Suprapubic skin (tissue), 4 donors: Measurements from ENCODE around the gene LUZP2. TPM values are rescaled to one million over a fixed set of nuclear protein-coding genes. Genes with fewer than 3 reads are reported as not detected.

Experiments
- DNase-seq, 2 donors: peaks; one replicate each; pipeline ENCODE4 v3.0.0-alpha.2; 2019; ENCODE audit warnings: low spot score in 2 of 2
- H3K27ac ChIP-seq: fragments of 200-600 bp; sonication (generic); one replicate; pipeline ENCODE4 v1.5.1; 2019
- H3K27me3 ChIP-seq: fragments of 200-600 bp; sonication (generic); one replicate; pipeline ENCODE4 v1.5.1; 2019
- H3K36me3 ChIP-seq: fragments of 200-600 bp; sonication (generic); one replicate; pipeline ENCODE4 v1.5.1; 2019
- H3K4me1 ChIP-seq: fragments of 200-600 bp; sonication (generic); one replicate; pipeline ENCODE4 v1.5.1; 2019
- H3K4me3 ChIP-seq: fragments of 200-600 bp; sonication (generic); one replicate; pipeline ENCODE4 v1.5.1; 2019; ENCODE audit warnings: mild to moderate bottlenecking
- H3K9me3 ChIP-seq: fragments of 200-600 bp; sonication (generic); one replicate; pipeline ENCODE4 v1.5.1; 2019
- EP300 ChIP-seq: sonication (generic); formaldehyde crosslinking; IDR thresholded peaks from one replicate; pipeline ENCODE4 v1.6.1; 2017; ENCODE audit warnings: antibody characterized with exemption
- POLR2A ChIP-seq, 2 donors: fragments of 450-650 bp; IDR thresholded peaks; one replicate each; pipeline ENCODE4 v1.6.1; 2017; ENCODE audit warnings: antibody characterized with exemption in 2 of 2, mild to moderate bottlenecking in 2 of 2, moderate library complexity in 2 of 2
- POLR2AphosphoS5 ChIP-seq, 3 donors: sonication (generic); formaldehyde crosslinking; IDR thresholded peaks; one replicate each; pipeline ENCODE4 v1.6.1; 2017; ENCODE audit warnings: antibody characterized with exemption in 3 of 3
- WGBS: methylation state at CpG from one replicate; pipeline ENCODE4 v1.1.5; 2018; 5-methylcytosine and 5-hydroxymethylcytosine counted together
- total RNA-seq, 4 donors: library from RNA; depleted of rRNA; stranded (reverse); fragments of >200 nt; gene quantifications; one replicate each; pipeline ENCODE4 v1.1.0, GENCODE V29; 2016
- TF ChIP-seq, protein P1 (sequence below), 2 donors: fragments of 200-600 bp in 1 of 2; fragments of 450-650 bp in 1 of 2; sonication (generic) in 1 of 2; IDR thresholded peaks; one replicate each; pipeline ENCODE4 v1.5.1; 2016 to 2019; ENCODE audit warnings: antibody characterized with exemption in 2 of 2, mild to moderate bottlenecking in 1 of 2, moderate library complexity in 1 of 2

The LUZP2 gene
- total RNA-seq, 4 donors from 2014 or later: 0.11 TPM; not detected in 3

DNA sequence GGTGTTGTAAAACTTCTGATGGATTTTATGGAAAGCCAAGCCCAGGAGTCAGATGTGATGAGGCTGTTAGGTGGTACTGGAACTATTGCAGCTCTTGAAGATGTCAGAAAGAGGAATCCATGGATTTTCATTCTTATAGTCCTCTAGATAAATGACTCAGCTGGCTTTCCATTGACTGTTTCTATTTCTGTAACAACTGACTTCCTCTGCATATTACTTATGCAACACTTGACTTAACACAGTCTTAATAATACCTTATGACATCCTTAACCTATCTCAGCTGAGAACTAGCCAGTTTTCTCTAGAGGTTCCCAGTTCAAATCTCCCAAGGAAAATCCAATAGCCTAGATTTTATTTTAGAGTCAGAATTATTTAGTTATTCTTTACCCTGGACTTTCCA, 263.8 kb downstream of the LUZP2 start:
- no peaks in the 10 kb centered on the region for H3K27me3 ChIP-seq
- H3K36me3 ChIP-seq: no peaks in the 10 kb centered on the region
- no peaks in the 10 kb centered on the region for H3K9me3 ChIP-seq
- no peak for TF ChIP-seq POLR2AphosphoS5 (IDR thresholded peaks at IDR 0.05)
- no peak for TF ChIP-seq POLR2A (IDR thresholded peaks at IDR 0.05)
- TF ChIP-seq EP300: no peak
- TF ChIP-seq, protein P1, sequence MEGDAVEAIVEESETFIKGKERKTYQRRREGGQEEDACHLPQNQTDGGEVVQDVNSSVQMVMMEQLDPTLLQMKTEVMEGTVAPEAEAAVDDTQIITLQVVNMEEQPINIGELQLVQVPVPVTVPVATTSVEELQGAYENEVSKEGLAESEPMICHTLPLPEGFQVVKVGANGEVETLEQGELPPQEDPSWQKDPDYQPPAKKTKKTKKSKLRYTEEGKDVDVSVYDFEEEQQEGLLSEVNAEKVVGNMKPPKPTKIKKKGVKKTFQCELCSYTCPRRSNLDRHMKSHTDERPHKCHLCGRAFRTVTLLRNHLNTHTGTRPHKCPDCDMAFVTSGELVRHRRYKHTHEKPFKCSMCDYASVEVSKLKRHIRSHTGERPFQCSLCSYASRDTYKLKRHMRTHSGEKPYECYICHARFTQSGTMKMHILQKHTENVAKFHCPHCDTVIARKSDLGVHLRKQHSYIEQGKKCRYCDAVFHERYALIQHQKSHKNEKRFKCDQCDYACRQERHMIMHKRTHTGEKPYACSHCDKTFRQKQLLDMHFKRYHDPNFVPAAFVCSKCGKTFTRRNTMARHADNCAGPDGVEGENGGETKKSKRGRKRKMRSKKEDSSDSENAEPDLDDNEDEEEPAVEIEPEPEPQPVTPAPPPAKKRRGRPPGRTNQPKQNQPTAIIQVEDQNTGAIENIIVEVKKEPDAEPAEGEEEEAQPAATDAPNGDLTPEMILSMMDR (IDR thresholded peaks at IDR 0.05): no peak
- H3K27ac ChIP-seq: no peak overlapping the region
- H3K4me1 ChIP-seq: no peaks in the 10 kb centered on the region
- DNase-seq: no peak
- no peak overlapping the region for H3K4me3 ChIP-seq

DNA sequence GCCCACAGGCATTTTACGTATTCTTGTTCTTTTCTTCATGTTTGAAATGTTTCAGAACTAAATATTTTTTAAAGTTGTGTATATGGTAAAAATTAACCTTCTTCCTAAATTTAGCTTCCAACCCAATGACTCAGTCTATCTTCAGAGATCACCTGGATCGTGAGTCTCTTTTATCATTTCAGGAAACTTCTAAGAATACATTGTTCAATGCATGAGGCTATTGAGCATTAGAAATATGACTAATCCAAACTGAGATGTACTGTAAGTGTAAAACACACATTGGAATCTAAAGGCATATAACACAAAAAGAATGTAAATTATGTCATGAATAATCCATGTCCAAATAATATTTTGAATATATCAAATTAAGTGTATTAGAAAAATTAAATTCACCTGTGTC, 265.2 kb downstream of the LUZP2 start:
- Histone ChIP-seq H3K36me3 (no peaks in the 10 kb centered on the region), H3K27me3 (no peaks in the 10 kb centered on the region), H3K9me3 (no peaks in the 10 kb centered on the region), H3K4me1 (no peaks in the 10 kb centered on the region), H3K4me3 (no peak overlapping the region), H3K27ac (no peak overlapping the region)
- no peak for TF ChIP-seq POLR2AphosphoS5 (IDR thresholded peaks at IDR 0.05)
- TF ChIP-seq, protein P1 (IDR thresholded peaks at IDR 0.05): no peak
- no peak for TF ChIP-seq EP300
- TF ChIP-seq POLR2A (IDR thresholded peaks at IDR 0.05): no peak
- 83% methylated on average over 2 of the region's 2 CpGs for WGBS
- no peak for DNase-seq

DNA sequence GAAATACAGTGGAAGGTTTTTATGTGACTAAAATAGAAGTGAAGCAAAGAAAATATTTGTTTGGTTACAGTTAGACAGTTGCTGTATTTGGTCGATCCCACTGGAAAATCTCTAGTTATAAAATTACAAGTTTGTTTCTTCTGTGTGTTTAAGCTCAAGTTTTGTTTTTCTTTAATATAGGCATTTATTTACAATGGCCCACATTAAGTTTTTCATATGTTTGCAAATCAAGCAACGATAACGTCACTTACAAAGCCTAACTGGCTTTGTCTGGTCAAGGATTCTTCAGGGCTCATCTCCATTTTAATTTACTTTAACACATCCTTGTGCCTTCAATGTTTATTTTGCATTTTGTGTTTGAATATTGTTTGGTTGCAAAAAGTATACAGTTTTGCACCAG, 270.6 kb downstream of the LUZP2 start:
- 93% methylated on average over 3 of the region's 3 CpGs for WGBS
- DNase-seq: no peak
- Histone ChIP-seq H3K4me3 (no peak overlapping the region), H3K36me3 (no peaks in the 10 kb centered on the region), H3K27me3 (no peaks in the 10 kb centered on the region), H3K4me1 (no peaks in the 10 kb centered on the region), H3K9me3 (no peaks in the 10 kb centered on the region), H3K27ac (no peak overlapping the region)
- TF ChIP-seq EP300 (no peak), POLR2AphosphoS5 (IDR thresholded peaks at IDR 0.05) (no peak), POLR2A (IDR thresholded peaks at IDR 0.05) (no peak)
- TF ChIP-seq, protein P1 (IDR thresholded peaks at IDR 0.05): no peak

DNA sequence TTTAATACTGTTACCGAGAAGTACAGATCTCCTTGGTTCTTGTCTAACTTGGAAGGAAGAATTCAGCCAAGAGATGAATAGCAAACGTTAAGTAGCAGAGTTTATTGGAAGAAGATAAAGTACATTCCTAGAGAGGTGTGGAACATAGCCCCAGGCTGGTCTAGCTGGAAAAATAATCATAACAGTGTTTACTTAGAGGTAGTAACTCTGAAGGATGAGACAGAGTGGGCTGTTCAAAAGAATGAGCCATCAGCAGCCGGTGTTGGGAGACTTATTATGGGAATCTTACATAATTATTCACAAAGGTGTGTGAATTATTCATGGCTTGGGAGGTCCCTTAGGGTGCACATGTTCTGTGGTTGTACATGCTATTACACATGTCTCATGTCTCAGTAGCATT, 276.5 kb downstream of the LUZP2 start:
- WGBS: 48% methylated on average over 3 of the region's 3 CpGs

DNA sequence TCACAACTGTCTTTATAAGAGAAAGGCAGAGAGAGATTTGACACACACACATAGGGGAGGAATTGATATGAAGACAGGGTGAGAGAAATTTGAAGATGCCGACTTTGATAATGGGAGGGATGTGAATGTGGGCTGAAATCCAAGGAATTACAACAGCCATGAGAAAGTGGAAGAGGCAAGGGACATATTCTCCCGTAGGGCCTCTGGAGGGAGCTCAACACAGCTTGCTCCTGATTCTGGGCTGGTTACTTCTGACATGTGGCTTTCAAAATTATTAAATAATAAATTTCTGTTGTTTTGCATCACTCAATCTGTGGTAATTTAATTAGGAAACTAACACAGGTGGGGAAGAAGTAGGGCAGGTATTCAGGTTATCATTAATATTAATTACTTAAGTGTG, 282.9 kb downstream of the LUZP2 start:
- 49% methylated on average over 2 of the region's 2 CpGs for WGBS
- Histone ChIP-seq H3K4me1 (no peaks in the 10 kb centered on the region), H3K27me3 (no peaks in the 10 kb centered on the region), H3K27ac (no peak overlapping the region), H3K36me3 (no peaks in the 10 kb centered on the region), H3K4me3 (no peak overlapping the region), H3K9me3 (no peaks in the 10 kb centered on the region)
- TF ChIP-seq POLR2A (IDR thresholded peaks at IDR 0.05): no peak
- no peak for TF ChIP-seq POLR2AphosphoS5 (IDR thresholded peaks at IDR 0.05)
- DNase-seq: no peak

More for the DNA sequence above, 276.5 kb downstream of the LUZP2 start:
- no peaks in the 10 kb centered on the region for H3K9me3 ChIP-seq
- H3K27me3 ChIP-seq: no peaks in the 10 kb centered on the region
- H3K4me1 ChIP-seq: no peaks in the 10 kb centered on the region
- no peaks in the 10 kb centered on the region for H3K36me3 ChIP-seq
- H3K4me3 ChIP-seq: no peak overlapping the region
- TF ChIP-seq, protein P1 (IDR thresholded peaks at IDR 0.05): no peak
- TF ChIP-seq EP300: no peak
- no peak for TF ChIP-seq POLR2A (IDR thresholded peaks at IDR 0.05)
- no peak for TF ChIP-seq POLR2AphosphoS5 (IDR thresholded peaks at IDR 0.05)
- H3K27ac ChIP-seq: no peak overlapping the region
- DNase-seq: no peak

DNA sequence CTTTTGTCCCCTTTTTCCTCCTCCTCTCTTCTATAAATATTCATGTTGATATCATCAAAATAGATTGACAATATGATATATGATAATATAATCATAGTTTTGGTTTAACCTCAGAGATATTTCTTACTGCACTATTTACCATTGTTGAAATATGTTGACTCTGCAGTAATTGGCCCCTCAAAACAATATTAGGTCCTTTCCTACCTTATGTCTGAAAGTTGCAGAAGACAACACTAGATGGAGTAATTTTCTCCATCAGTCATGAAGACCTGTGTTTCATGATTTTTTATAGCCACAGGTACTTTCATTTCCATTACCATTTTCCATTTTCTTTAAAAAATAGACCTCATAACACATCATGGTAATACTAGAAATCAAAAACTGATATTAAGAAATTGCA, 284.4 kb downstream of the LUZP2 start:
- TF ChIP-seq POLR2AphosphoS5 (IDR thresholded peaks at IDR 0.05): no peak
- no peak for TF ChIP-seq EP300
- TF ChIP-seq, protein P1 (IDR thresholded peaks at IDR 0.05): no peak
- no peak for TF ChIP-seq POLR2A (IDR thresholded peaks at IDR 0.05)
- H3K27me3 ChIP-seq: no peaks in the 10 kb centered on the region
- H3K27ac ChIP-seq: no peak overlapping the region
- H3K36me3 ChIP-seq: no peaks in the 10 kb centered on the region
- H3K9me3 ChIP-seq: no peaks in the 10 kb centered on the region
- DNase-seq: no peak
- no peaks in the 10 kb centered on the region for H3K4me1 ChIP-seq
- H3K4me3 ChIP-seq: no peak overlapping the region
